HG02610 (cell line): ENCODE measurements around the gene ATF6.
"Not testable (repeated sequence)": the region's sequence is repeated elsewhere in the genome, so short reads cannot be mapped to it uniquely, and the experiment has no call there.

Experiments
- ATAC-seq: cut with Tn5 transposase; IDR thresholded peaks from one replicate; pipeline ENCODE4 v1.9.1; 2021; ENCODE audit warnings: mild to moderate bottlenecking, moderate library complexity; ENCODE audit not compliant: unreplicated experiment

Gene ATF6

GRCh38 chr1:161773791-161774190 is 7.7 kb downstream of the ATF6 start:
- ATAC-seq: no peak

- ATAC-seq: no peak
Observed at GRCh38 chr1:161777261-161777660, 11.1 kb downstream of the ATF6 start.

GRCh38 chr1:161778522-161778921 is 12.4 kb downstream of the ATF6 start:
- ATAC-seq: no peak

- no peak for ATAC-seq
Observed at GRCh38 chr1:161779393-161779792, 13.3 kb downstream of the ATF6 start.

DNA sequence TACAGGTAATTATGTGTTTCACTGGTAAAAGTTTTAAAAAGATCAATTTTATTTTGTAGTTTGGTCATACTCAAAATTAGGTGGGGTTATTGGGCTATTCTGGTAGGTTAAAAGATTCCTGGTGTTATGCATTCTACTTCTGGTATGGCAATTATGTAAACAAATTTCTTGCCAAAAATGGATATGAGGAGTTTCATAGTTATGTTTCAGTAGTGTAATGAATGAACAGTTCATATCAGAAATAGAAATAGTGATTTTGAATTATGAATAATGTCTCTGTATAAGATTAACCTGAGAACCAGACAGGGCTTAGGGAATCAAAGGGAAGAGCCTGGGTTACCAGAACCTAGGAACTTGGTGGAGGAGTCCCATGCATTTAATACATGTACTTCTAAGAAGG is 15.9 kb downstream of the ATF6 start:
- peak; percentile 36 for ATAC-seq

- ATAC-seq: no peak
Observed at GRCh38 chr1:161782886-161783285, 16.8 kb downstream of the ATF6 start.

DNA sequence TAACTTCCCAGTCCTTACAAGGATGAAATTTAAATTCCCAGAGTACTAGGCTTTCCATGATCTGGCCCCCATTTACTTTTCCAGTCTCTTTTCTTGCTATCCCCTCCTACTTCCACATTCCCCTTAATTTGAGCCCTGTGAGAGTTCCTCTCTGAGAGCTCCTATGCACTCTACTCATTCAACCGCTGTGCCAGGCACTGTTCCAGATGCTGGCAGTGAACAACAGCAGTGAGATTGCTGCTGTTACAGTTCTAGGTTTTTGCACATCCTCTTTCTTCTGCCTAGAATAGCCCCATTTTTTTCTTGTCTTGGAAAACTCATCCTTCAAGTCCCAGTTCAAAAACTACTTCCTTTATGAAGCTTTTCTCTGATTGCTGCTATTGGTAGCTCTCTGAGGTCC is 18.8 kb downstream of the ATF6 start:
- no peak for ATAC-seq

DNA sequence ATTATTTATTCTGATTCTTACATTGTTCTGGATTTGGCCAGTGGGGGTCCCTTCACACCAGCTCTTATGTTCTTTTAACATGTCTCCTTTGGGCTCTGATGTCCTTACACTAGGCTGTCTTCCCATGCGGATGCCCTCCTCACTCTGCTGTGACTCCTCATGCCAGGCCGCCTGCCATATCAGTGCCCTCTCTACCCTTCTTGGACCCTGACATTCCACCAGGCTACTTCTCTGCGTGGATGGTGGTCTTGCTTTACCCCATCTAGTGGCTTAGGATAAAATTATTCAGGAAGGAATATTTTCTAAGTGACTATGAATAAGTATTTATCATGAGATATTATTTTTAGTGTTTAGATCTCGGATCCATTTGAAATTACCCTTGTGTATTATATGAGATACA is 21.2 kb downstream of the ATF6 start:
- no peak for ATAC-seq

- no peak for ATAC-seq
Observed at GRCh38 chr1:161790587-161791317, 24.6 kb downstream of the ATF6 start.

GRCh38 chr1:161791904-161792655 is 26.0 kb downstream of the ATF6 start:
- no peak for ATAC-seq

DNA sequence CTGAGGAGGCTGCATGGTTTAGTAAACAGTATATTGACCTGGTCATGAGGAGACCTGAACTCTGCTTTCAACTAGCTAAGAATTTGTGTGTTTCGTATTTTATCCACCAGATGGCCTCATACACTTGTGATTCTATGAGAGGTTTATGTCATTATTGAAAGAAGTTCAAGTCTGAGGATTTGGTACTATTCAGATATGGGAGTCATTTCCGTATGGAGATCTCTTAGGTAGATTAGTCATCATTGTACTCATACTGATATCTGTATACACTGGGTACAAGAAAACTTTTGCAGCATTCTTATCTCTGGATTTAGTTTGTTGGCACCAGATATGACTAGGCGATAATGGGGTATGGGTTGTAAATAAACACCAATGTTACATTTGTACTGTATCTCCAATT is 26.6 kb downstream of the ATF6 start:
- peak; percentile 80 for ATAC-seq

GRCh38 chr1:161799792-161800191 is 33.7 kb downstream of the ATF6 start:
- no peak for ATAC-seq

- no peak for ATAC-seq
Observed at GRCh38 chr1:161801955-161802354, 35.8 kb downstream of the ATF6 start.

- no peak for ATAC-seq
Observed at GRCh38 chr1:161803181-161803580, 37.1 kb downstream of the ATF6 start.

- ATAC-seq: no peak
Observed at GRCh38 chr1:161805399-161806197, 39.5 kb downstream of the ATF6 start.

- not testable (repeated sequence) for ATAC-seq
Observed at GRCh38 chr1:161809202-161809601, 43.1 kb downstream of the ATF6 start.

DNA sequence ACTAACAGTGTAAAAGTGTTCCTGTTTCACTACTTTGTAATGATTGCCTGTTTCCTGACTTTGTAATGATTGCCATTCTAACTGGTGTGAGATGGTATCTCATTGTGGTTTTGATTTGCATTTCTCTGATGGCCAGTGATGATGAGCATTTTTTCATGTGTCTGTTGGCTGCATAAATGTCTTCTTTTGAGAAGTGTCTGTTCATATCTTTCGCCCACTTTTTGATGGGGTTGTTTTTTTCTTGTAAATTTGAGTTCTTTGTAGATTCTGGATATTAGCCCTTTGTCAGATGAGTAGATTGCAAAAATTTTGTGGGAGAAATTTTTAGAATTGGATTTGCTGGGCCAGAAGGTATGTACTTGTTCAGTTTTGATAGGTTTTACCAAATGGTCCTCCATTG is 43.5 kb downstream of the ATF6 start:
- ATAC-seq: not testable (repeated sequence)

- ATAC-seq: no peak
Observed at GRCh38 chr1:161810780-161811179, 44.7 kb downstream of the ATF6 start.

DNA sequence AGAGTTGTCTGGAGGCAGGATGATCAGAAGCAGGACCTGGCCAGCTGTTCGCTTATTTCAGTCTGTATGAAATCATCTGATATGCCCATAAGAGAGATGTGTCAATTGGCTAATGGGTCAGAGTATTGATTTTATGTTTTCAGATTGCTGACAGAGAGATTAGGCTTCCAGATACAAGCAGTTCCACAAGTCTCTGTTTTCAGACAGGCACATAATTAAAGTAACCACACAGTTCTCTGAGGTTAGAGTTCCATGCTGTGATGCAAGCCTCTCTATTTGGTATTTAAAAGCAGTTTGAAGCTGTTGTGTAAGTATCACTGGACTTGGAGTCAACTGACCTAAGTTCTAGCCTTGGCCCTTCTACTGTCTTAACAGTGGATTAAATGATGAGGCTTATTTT is 50.1 kb downstream of the ATF6 start:
- no peak for ATAC-seq

- ATAC-seq: no peak
Observed at GRCh38 chr1:161817176-161817730, 51.1 kb downstream of the ATF6 start.

GRCh38 chr1:161820914-161821313 is 54.8 kb downstream of the ATF6 start:
- ATAC-seq: no peak
